ENCODE measurements around the gene NME5. TPM values are rescaled to one million over a fixed set of nuclear protein-coding genes. Genes with fewer than 3 reads are reported as not detected.
A peak's percentile ranks its signal among the peaks of the same experiment; 100 is the strongest.
"Not testable (repeated sequence)": the region's sequence is repeated elsewhere in the genome, so short reads cannot be mapped to it uniquely, and the experiment has no call there.

The NME5 gene
- total RNA-seq, 1 donor from 2014 or later, result 2.4 TPM

GRCh38 chr5:138077064-138077696 is 62.0 kb downstream of the NME5 start:
- DNase-seq, result peak; percentile 79

GRCh38 chr5:138070026-138070425 is 69.2 kb downstream of the NME5 start:
- DNase-seq, result not testable (repeated sequence)

GRCh38 chr5:138068742-138069600 is 70.3 kb downstream of the NME5 start:
- peak; percentile 93 for DNase-seq

- no peak for DNase-seq
These were observed 71.3 kb downstream of the NME5 start for GRCh38 chr5:138067945-138068344.

Other genes starting within 250 kb of the NME5 start
- gene PKD2L2, start 250.0 kb downstream of the NME5 start, total RNA-seq, result 0.17 TPM in 1 of 2 replicates, not detected in the other
- gene FAM13B, start 106.3 kb downstream of the NME5 start, total RNA-seq, result 22.6 and 28.8 TPM in 2 replicates
- not detected in 2 replicates for gene WNT8A, start 55.4 kb downstream of the NME5 start, total RNA-seq
- 31.7 and 40.1 TPM in 2 replicates for gene BRD8, start 39.2 kb upstream of the NME5 start, total RNA-seq
- 18.9 and 109 TPM in 2 replicates for gene KIF20A, start 39.7 kb upstream of the NME5 start, total RNA-seq
- 34.0 and 35.6 TPM in 2 replicates for gene CDC23, start 73.9 kb upstream of the NME5 start, total RNA-seq
- gene GFRA3, start 135.2 kb upstream of the NME5 start, total RNA-seq, result not detected in 2 replicates
- gene CDC25C, start 192.4 kb upstream of the NME5 start, total RNA-seq, result 2.4 and 11.3 TPM in 2 replicates
- 28.6 and 34.3 TPM in 2 replicates for gene FAM53C, start 198.8 kb upstream of the NME5 start, total RNA-seq
- 52.8 and 74.3 TPM in 2 replicates for gene KDM3B, start 213.3 kb upstream of the NME5 start, total RNA-seq